GM20431 (cell line): ENCODE results near the gene KAZN.

Experiments used
- in situ Hi-C: fragments of 300-500 bp; cut with MseI, MboI; formaldehyde crosslinking; loops from one replicate; pipeline ENCODE4 v1.15.0; 2020; ENCODE audit warnings: low sequenced_read_pairs; ENCODE audit not compliant: unreplicated experiment

Gene KAZN

DNA sequence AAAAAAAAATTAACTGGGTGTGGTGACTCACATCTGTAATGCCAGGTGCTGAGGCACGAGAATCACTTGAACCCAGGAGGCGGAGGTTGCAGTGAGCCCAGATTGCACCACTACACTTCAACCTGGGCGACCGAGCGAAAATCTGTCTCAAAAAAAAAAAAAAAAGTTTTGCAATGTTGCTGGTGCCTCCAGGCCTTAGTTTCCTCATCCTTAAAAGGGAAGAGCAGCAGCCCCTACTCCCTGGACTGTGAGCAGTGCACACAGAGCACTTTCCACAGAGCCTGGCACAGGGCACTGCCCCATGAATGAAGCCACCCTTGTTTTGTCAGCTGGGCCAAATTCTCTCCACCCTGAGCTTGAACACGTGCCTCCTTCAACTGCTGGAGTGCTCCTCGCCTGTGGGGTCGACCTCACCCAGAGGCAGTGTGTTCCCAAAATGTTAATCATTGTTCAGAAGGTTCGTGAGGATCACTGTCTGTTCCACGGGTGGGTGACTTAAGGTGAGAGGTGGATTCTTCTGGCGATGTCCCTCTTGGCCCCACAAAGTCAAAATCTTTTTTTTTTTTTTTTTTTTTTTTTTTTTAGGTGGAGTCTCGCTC lies 402.9 kb downstream of the KAZN start:
- in situ Hi-C loops = no loop called here

DNA sequence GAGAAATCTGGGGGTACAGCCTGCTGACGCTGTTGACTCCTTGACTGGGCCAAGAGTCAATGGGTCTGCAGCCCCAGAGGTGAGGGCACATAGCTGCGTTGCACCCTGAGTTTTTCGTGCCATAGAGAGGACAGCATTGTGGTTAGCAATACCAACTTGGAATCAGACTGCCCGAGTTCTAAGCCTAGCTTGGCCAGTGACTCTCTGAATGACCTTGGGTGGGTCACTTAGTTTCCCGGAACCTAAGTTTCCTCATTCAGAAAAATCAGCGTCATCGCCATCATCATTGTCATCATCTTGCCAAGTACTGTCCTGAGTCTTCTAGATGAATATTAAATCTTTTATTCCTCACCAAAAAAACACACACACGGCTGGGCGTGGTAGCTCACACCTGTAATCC lies 403.8 kb downstream of the KAZN start:
- in situ Hi-C loops = no loop called here

DNA sequence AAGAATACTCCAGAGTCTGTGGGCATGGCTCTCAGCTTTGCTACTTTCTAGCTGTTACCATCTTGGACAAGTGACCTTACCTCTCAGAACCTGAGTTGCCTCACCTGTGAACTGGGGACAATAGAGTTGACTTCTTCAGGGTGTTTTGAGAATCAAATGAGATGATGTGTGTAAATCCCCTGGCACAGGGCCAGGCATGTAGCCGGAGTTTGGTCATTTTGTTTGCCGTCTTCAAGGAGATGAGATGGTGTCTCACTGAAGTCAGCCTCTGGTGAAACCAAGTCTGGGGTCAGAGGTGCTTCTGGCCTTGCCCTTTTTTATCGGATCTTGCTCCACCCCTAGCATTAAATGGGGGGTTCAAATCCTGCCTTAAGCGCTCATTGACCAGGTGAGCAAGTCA lies 405.9 kb downstream of the KAZN start:
- in situ Hi-C loops = no loop called here

DNA sequence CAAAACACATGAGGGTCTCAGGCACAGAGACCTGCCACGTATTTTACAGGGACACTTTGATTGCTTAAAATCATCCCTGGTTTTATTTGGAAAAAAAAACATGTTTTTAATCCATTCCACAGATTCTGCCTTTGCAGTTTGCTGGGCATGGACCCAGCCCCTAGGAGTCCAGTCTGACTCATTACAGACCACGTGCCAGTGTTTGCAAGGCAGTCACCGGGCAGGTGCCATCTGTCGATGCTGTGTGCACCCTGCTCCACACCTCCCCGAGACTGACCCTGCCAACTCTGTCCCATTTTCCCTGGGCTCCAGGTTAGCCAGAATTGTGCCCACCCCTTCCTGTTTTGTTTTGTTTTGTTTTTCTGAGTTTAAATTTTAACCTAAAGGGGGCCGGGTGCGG lies 406.6 kb downstream of the KAZN start:
- in situ Hi-C loops = no loop called here

DNA sequence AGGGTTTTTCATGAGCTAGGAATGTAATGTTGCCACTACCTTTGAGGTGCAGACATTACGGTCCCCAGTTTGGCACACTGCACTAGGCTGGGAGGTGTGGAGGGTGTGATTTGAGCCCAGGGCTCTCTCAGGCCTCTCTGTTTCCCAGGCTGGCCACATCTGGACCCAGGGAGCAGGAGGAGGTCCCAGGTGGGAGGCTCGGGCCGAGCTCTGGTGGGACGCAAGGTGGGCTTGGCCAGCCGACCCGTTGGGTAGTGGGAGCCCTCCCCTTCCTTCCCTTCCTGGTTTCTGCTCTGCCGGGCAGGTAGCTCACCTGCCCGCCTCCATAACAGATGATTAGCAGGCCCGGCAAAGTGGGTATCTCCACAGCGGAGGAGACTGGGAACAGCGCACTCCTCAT lies 408.9 kb downstream of the KAZN start:
- in situ Hi-C loops = no loop called here

DNA sequence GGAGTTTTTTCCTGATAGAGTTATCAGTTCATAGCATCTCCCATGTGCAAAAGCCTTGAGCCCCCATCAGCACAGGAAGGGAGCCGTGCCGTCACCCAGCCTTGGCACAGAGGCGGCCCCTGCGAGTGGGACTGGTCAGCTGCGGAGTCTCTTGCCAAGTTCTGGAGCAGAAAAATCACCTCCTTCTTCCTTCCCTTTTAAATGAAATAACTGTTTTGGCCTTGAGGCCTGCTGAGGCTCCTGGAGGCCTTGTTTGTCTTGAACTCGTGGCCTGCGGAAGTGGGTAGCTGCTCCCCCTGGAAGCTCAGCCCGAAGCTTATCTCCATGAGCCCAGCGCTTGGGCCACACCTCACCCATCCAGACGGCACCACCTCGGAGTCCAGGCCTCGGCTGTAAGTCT lies 409.4 kb downstream of the KAZN start:
- in situ Hi-C loops = no loop called here

DNA sequence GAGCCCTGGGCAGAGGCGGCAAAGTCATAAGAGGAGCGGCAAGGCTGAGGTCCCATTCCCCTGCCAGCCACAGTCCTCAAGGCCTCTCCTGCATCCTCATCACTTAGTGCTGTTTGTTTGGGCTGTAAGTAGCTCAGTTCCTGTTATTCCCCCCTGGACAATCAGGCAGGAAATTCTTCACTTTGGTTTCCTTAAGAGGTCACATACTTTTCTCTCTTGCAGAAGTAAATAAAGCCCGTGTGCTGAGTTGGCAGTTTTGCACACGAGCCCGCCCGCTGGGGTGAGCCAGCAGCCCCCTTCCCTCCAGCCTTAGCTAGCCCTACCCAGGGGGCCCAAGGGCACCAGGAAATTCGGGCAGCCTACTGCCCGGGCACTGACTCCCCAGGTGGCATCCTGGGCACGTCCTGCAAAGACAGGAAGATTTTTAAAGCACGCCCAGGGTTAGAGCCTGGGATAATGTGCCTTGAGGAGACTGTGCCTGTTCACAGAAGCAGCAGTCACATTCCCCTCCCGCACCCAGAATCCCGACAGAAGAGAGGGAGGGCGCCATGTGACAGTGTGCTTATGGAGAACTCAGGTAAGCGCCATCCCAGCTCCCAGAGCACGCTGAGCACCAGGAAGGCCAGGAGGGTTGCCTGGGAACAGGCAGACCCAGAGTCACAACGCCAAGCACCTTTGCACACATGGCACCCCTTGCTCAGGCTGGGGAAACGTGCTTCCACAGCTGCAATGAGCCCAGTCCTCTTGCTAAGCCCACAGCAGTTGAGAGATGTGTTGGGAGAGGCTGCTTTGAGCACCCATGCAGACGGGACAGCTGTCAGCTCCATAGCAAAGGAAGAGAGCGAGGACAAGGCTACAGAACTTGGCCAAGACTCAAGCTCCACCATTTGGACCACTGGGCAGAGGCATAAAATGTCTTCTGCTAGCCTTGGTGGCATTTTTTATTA lies 410.6 kb downstream of the KAZN start:
- in situ Hi-C loops = no loop called here

DNA sequence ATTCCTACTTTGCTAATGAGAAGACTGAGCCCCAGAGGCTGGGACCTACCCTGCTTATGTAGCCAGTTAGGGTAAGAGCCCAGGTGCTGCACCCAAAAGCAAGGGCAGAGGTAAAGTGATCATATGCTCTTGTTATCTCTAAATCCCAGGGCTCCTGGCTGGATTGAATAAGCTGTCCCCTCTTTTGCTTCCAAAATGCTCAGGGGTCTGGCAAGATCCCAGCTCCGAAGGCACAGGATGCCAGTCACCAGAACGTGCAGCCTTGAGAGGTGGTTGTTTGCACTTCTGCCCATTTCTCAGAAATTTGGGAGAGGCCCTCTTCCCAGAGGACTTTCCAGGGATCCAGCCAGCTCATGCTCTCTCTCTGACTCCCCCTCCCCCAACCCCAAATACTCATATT lies 412.7 kb downstream of the KAZN start:
- in situ Hi-C loops = no loop called here

DNA sequence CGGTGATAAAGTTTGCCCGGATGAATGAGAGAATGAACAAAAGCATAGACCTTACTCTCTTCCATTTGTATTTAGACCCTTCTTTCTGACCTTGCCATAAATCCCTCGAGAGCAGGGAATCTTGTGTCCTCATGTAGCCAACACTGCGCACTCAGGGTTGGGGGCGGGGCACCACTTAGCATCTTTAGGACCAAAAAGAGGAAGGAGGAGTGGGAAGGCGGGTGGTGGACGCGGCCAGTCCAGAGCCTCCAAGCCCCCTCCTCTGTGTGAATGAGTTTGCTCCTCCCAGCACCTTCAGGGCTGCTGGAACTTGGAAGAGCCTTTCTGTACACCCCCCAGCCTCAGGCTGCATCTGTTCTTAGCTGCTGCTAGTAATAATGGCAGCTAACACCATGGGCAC lies 413.2 kb downstream of the KAZN start:
- in situ Hi-C loops = no loop called here

DNA sequence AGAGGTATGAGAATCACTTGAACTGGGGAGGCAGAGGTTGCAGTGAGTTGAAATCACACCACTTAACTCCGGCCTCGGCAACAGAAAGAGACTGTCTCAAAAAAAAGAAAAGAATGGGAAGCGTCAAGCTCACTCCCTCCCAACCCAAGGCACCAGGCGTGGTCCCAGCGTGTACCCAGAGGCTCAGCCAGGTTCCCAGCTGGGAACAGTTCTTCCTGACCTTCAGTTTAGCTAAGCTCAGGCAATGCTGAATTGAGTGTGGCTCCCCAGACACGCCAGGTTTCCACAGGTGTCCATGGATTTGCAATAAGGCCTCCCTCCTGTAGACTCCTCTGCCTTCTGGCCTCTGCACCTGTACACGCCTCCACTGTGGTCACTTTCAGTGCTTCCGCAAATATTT lies 414.3 kb downstream of the KAZN start:
- in situ Hi-C loops = no loop called here

DNA sequence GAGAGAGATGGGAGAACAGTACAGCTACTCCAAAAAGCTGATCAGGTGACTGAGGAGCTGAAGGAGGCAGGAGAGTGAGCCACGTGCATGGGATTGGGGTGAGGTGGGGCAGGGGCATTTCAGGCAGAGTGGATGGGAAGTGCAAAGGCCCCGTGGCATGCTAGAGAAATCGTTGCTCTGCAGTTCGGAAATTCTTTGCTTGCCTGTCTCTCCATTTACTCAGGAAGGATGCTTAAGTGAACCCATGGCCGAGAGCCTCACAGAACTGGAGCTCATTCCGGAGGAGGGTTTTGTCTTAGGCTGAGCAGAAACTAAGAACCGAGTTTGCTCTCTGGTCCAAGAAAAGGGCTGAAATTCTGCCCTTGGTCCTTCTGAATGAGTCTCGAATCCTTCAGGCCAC lies 415.3 kb downstream of the KAZN start:
- in situ Hi-C loops = no loop called here

DNA sequence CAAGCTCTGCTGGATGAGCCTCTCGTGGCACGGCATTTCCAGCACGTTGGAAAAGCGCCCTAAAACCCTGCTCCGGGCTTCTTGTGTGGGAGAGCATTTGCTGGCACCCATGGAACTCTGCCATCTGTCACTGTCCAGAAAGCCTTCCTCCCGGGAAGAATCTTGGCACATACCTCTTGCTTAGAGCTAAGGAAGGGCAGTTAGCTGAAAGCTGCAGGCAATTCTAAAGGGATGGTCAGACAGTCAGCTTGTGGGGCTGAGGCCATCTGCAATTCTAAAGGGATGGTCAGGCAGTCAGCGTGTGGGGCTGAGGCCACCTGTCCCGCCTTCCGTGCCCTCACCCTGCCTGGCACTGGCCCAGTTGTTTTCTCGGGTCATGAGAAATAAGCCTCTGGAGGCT lies 416.0 kb downstream of the KAZN start:
- in situ Hi-C loops = no loop called here

DNA sequence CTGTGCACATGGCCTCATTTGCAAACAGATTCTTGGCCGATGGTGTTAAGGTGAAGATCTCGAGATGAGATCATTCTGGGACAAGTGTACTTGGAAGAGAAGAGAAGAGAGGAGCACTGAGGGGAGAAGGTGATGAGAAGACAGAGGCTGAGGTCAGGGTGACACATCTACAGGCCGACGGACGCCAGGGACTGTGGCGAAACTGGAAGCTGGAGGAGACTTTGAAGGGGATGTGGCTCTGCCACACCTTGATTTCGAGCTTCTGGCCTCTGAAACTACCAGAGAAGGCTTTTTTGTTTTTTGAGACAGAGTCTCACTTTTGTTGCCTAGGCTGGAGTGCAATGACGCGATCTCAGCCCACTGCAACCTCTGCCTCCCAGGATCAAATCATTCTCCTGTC lies 417.5 kb downstream of the KAZN start:
- in situ Hi-C loops = no loop called here

DNA sequence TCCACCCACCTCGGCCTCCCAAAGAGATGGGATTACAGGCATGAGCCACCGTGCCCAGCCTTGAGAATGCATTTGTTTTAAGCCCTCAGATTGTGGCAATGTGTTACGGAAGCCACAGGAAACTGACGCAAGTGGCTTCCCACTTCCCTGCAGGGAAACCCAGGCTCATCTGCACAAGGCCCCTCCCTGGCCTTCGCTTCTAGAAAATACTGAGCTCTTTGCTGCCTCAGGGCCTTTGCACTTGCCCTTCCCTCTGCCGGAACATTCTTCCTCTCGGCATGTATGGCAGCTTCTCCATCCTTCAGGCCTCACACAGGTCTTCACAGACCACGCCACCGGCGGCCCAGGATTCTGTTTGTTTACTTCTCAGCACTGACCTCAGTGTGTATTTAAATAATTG lies 418.0 kb downstream of the KAZN start:
- in situ Hi-C loops = no loop called here

DNA sequence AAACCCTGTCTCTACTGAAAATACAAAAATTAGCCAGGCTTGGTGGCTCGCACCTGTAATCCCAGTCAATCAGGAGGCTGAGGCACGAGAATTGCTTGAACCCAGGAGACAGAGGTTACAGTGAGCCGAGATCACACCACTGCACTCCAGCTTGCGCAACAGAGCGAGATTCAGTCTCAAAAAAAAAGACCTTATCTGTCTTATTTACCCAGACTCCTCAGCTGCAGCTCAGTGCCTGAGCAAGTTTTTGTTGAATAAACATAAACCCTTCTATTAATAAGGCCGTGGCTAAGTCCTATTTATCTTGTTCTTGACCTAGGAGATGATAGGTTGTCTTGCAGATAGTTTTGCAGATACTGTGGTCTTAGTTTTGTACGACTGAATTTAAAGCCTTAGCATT lies 418.6 kb downstream of the KAZN start:
- in situ Hi-C loops = no loop called here

DNA sequence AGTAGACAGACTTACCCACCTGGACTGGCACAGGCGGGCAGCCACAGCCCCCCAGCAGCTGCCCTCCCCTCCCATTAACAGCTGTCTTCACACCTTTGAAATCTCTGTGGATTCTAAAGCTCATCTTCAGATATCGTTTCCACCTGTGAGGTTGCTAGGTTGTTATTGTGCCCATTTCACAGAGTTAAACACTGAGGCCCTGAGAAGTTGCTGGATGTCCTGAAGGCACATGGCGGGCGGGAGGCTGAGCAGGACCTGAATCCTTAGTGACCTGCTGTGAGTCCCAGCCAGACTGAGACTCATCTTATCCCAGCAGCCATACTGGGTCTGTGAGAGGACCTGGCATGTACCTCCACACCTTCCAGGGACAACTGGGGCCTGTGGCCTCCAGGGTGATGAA lies 420.3 kb downstream of the KAZN start:
- in situ Hi-C loops = no loop called here

DNA sequence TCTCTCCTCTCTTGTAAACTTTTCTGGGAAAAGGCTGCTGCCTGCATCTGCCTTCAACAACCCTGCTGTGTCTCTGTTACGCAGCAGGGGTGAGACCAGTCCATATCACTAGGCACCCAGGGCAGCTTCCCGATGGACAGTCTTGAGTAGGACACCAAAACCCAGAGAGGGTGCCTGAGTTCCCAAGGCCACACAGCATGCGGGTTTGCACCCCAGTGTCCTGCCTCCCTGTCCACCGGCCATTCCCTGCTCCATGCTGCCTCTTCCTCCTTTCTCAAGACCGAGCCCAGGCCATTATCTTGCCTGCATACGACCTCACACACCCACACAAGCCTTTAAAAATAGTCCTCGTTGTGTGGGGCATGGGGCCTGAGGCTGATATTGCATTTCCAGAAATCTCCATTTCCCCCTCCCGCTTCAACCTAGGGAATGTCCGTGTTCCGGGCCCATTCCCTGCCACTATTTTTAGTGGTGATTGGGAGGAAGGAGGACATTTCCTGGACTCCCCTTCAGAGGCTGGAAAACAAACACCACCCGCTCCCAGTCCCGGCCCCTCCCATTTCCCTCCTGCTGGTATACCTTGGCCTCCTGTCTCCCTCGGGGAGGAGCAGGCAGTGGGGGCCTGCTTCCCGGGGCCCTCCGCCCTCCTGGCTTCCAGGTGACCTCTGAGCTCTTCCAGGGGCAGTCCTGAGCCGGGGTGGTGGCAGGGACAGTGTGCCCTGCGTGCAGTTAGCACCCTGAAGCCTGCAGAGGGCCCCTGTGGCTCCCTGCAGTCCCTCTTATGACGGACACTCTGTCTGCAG lies 422.7 kb downstream of the KAZN start:
- in situ Hi-C loops = no loop called here

DNA sequence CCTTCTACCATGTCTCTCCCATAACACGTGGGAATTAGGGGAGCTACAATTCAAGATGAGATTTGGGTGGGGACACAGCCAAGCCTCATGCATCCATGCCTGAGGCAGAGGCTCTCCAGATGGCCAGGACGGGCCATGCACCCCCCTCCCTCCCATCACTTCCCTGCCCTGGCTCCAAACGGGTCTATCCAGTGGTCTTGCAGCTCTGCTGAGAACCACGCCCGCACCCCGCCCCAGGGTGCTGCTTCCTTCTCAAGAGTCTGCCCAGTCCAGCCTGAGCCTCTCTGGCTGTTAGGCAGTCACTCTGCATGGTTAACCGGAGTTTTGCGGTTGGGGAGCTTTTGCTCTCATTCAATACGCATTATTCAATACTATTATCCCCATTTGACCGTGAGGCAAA lies 423.6 kb downstream of the KAZN start:
- in situ Hi-C loops = no loop called here

DNA sequence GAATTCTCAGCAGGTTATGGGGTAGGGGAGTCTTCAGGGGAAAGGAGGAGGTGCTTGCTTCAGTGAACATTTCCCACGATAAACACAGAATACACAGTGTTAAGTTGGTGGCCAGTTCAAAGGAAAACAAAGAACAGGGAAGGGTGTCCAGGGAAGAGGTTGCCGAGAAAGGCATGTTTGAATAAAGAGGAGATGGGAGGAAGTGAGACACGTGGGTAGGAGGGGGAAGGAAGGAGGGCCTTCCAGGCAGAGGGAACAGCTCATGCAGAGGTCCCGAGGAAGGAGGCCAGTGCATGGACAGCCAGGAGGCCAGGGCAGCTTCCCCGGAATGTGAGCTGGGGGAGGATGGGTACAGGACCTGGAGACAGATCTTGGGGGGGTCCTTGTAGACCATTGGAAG lies 424.7 kb downstream of the KAZN start:
- in situ Hi-C loops = no loop called here

DNA sequence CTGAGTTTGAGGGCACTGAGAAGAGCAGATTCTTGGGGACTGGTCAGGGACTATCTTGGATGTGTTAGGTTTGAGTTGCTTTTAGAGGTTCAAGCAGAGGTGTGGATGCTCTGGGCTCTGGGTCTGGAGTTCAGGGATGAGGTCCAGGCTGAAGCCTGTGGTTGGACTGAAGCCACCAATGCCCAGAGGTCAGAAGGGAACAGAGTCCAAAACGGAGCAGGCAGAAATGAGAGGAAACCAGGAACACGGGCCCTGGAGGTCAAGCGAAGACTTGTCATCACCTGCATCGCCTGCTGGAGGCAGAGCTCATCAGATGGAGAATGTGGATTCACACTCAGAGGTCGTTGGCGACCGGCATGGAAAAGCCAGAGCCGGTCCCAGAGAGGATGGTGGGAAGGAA lies 425.5 kb downstream of the KAZN start:
- in situ Hi-C loops = no loop called here

DNA sequence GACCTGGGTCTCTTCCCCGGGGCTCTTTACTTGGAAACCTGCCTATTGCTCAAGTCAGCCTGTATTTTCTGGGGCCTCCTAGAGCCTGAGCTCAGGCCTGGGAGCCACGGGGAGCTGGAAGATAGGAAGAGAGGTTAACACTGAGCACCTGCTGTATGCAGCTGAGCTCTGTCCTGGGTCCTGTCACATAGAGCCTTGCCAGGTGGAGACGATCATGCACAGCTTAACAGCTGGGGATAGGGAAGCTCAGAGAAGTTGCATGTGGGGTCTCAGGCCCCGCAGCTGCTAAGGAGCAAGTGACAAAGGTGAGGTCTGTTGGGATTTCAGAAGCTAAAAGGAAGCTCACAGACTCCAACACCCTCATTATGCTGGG lies 427.6 kb downstream of the KAZN start:
- in situ Hi-C loops = no loop called here
